GM04504 (cell line): Measurements from ENCODE around the gene MIP.
A peak's percentile ranks its signal among the peaks of the same experiment; 100 is the strongest.
"Not testable (repeated sequence)": the region's sequence is repeated elsewhere in the genome, so short reads cannot be mapped to it uniquely, and the experiment has no call there.

ENCODE experiments used
- DNase-seq: peaks from one replicate; pipeline ENCODE4 v3.0.0-alpha.2; 2012; ENCODE audit warnings: low read depth

The MIP gene

GRCh38 chr12:56454557-56454956 lies at the start of gene MIP:
TSS of gene MIP (minus strand) at chr12:56454657. CDS start at chr12:56454613, 44 bp downstream.
- DNase-seq = no peak

GRCh38 chr12:56499879-56500278 lies 45.4 kb upstream of the MIP start:
- not testable (repeated sequence) for DNase-seq

GRCh38 chr12:56499452-56499851 lies 45.0 kb upstream of the MIP start:
- not testable (repeated sequence) for DNase-seq

- not testable (repeated sequence) for DNase-seq
Observed at GRCh38 chr12:56498126-56498902, 43.9 kb upstream of the MIP start.

- not testable (repeated sequence) for DNase-seq
Observed at GRCh38 chr12:56496704-56497103, 42.2 kb upstream of the MIP start.

GRCh38 chr12:56494481-56494880 lies 40.0 kb upstream of the MIP start:
- not testable (repeated sequence) for DNase-seq

- not testable (repeated sequence) for DNase-seq
Observed at GRCh38 chr12:56494106-56494415, 39.6 kb upstream of the MIP start.

GRCh38 chr12:56493409-56494105 lies 39.1 kb upstream of the MIP start:
- DNase-seq = not testable (repeated sequence)

- no peak for DNase-seq
Observed at GRCh38 chr12:56490360-56490759, 35.9 kb upstream of the MIP start.

GRCh38 chr12:56488041-56488955 lies 33.8 kb upstream of the MIP start, which contains the start of gene GLS2:
TSS of gene GLS2 (minus strand) at chr12:56488161. CDS start at chr12:56488118, 43 bp downstream.
- peak; percentile 51 for DNase-seq

GRCh38 chr12:56487448-56488040 lies 33.1 kb upstream of the MIP start:
- DNase-seq = no peak

- DNase-seq = no peak
Observed at GRCh38 chr12:56486694-56487093, 32.2 kb upstream of the MIP start.

GRCh38 chr12:56484566-56484965 lies 30.1 kb upstream of the MIP start:
- no peak for DNase-seq

GRCh38 chr12:56479625-56480024 lies 25.2 kb upstream of the MIP start:
- no peak for DNase-seq

- DNase-seq = no peak
Observed at GRCh38 chr12:56477521-56478225, 23.2 kb upstream of the MIP start.

GRCh38 chr12:56476972-56477432 lies 22.5 kb upstream of the MIP start:
- no peak for DNase-seq

GRCh38 chr12:56476143-56476542 lies 21.7 kb upstream of the MIP start:
- no peak for DNase-seq

- no peak for DNase-seq
Observed at GRCh38 chr12:56474389-56474788, 19.9 kb upstream of the MIP start.

GRCh38 chr12:56469007-56469930 lies 14.8 kb upstream of the MIP start:
- no peak for DNase-seq
